Activated CD4-positive, alpha-beta T cell treated with anti-CD3 and anti-CD28 coated beads, Interleukin-2, amount 50 U/mL, for 24 hours (primary cell): ENCODE data around the gene PACSIN1.
A peak's percentile ranks its signal among the peaks of the same experiment; 100 is the strongest.

ENCODE experiments used
- DNase-seq, 2 donors: peaks; one replicate each; pipeline ENCODE4 v3.0.0-alpha.2; 2020; ENCODE audit warnings: low read depth in 1 of 2, low spot score in 1 of 2

PACSIN1 gene

GRCh38 chr6:34526992-34527728 lies 61.3 kb downstream of the PACSIN1 start:
- DNase-seq, result peak; percentile 93 to 94

- no peak for DNase-seq
Measured at GRCh38 chr6:34527751-34528670, 62.1 kb downstream of the PACSIN1 start.

DNA sequence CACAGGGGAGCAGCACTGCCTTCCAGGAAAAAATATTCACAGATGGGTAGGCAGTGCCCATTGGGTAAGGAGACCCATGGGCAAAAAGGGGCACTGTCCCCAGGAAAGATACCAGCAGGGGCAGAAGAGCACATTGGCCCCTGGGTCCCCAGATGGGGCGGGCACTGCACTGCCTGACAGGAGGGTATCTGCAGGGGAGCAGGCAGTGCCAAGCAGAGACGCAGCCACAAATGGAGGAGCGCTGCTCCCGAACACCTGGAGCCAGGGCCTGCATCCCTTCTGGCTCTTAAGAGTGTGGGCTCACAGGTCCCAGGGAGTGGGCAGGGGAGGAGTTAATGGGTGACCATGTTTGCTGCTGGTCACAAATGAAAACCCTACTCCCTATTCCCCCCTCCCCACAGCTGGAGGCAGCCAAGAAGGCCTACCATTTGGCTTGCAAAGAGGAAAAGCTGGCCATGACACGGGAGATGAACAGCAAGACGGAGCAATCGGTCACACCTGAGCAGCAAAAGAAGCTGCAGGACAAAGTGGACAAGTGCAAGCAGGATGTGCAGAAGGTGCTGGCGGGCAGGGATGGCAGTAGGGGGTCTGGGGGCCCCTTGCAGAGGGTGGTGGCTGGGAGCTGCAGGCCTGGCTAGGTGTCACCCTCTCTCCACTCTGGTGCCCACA lies 63.3 kb downstream of the PACSIN1 start:
- DNase-seq, result no peak

GRCh38 chr6:34529665-34530327 lies 63.9 kb downstream of the PACSIN1 start:
- no peak for DNase-seq

GRCh38 chr6:34530753-34531365 lies 65.0 kb downstream of the PACSIN1 start:
- DNase-seq, result no peak

- no peak for DNase-seq
Measured at GRCh38 chr6:34531580-34532201, 65.8 kb downstream of the PACSIN1 start.

GRCh38 chr6:34532230-34532629 lies 66.4 kb downstream of the PACSIN1 start:
- DNase-seq, result no peak

- no peak for DNase-seq
Measured at GRCh38 chr6:34534146-34534545, 68.3 kb downstream of the PACSIN1 start.

DNA sequence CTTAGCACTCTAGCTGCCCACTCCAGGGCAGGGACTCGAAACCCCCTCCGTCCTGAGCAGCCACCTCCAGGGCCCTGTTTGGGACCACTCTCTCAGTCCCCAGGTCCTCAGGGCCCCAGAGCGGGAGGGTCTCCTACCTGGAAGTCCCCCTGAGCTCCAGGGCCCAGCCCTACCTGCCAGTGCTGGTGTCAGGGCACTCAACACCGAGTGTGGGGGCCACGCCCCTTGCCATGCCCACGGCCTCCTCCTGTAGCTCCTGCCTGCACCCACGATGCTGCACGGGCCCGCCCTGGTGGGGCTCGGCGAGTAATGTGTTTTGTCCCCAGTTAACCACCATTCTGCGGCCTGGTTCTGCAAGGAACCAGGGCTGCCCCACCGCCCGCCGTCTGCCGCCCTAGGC lies 68.8 kb downstream of the PACSIN1 start:
- no peak for DNase-seq

GRCh38 chr6:34535199-34535598 lies 69.3 kb downstream of the PACSIN1 start:
- DNase-seq, result no peak

- DNase-seq, result no peak
Measured at GRCh38 chr6:34535646-34536045, 69.8 kb downstream of the PACSIN1 start.

DNA sequence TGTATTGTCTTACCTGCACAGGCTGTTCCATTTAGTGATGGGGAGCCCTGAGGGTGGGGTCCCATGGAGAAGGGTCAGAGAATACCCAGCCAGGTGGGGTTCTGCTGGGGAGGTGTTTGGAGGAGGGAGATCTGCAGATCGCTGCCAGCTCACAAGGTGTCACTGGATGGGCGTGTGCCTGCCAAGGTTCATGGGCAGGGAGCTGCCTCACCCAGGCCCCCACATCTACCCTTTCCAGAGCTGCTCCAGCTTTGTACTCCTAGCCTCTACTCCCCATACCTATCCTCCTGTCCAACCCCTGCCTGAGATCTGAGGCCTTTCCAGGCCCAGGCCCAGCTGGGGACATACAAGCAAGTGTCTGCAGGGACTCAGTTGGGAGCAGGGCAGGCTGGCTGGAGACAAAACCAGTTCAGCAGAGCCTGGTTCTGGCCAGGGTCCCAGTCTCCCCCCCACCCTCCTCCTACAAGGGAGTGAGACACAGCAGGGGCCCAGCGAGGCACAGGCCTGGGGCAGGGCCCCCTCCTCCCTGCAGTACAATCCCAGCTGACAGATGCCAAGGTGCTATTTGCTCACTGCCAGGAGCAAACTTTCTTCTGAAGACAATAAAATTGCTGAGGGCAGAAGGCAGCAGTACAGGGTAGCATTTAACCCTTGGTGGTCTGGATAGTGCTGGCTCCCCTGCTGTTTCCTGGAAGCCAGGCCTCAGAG lies 70.5 kb downstream of the PACSIN1 start:
- DNase-seq, result no peak

- DNase-seq, result no peak
Measured at GRCh38 chr6:34536959-34537848, 71.3 kb downstream of the PACSIN1 start.

- DNase-seq, result no peak
Measured at GRCh38 chr6:34537922-34538550, 72.2 kb downstream of the PACSIN1 start.

DNA sequence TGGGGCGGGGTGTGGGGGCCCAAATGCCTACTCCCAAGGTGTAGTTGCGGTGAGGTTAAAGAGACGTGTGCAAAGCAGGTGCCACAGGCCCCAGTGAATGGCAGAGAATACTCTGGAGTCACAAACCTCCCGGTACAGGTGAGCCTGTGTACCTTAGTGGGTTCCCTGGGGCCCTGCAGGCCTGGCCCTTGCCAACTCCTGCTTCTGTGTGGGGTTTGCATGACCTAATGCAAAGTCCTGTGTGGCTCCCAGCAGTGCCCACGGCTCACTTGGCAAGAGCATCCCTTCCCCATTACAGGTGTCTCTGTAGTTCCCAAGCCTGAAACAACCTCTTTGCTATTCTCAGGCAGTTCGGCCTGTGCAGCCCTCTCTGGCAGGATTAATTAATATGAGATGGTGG lies 72.7 kb downstream of the PACSIN1 start:
- no peak for DNase-seq

DNA sequence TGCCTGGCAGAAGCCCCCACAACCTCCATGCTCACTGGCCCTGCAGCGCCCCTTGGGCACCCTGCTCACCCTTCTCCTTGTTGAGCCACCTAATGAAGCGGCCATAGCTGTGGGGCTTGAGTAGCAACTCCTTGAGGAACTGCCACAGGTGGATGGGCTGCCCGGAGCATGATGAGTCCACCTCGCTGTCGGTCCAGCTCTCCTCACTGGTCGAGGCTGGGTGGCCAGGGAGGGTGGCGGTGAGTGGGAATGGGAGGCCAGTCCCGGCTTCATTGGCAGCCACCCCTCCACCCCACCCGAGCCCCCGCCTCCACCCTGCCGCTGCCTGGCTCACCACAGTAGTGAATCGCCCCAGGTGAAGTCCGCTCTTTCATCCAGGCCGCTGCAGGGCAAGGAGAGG lies 73.3 kb downstream of the PACSIN1 start:
- no peak for DNase-seq

- DNase-seq, result no peak
Measured at GRCh38 chr6:34540222-34540621, 74.3 kb downstream of the PACSIN1 start.

DNA sequence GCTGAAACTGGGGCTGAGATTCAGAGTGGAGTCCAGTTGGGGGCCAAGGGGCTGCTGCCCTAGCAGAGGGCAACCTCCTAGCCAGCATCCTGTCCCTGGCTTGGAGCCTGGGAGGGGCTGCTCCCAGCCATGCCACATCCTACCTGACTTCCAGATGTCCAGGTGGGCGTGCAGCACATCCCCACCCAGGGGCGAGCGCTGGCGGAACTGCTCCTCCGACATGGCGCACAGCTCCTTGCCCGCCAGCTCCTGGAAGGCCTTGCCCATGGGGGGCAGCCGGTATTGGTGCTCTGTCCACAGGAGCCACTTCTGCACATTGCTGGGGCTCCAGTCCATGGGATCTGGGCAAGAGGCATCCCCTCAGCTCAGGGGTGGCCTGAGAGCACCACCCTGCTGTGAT lies 75.0 kb downstream of the PACSIN1 start:
- DNase-seq, result no peak
